Testis (tissue), 3 donors: ENCODE measurements around the gene SLC6A7. TPM values are rescaled to one million over a fixed set of nuclear protein-coding genes. Genes with fewer than 3 reads are reported as not detected.

ENCODE experiments used
- DNase-seq: peaks from one replicate; pipeline ENCODE4 v3.0.0-alpha.2; 2019
- H3K27ac ChIP-seq, 2 donors: fragments of 200-600 bp; sonication (generic); one replicate each; pipeline ENCODE4 v1.5.1; 2019
- H3K27me3 ChIP-seq: fragments of 200-600 bp; sonication (generic); one replicate; pipeline ENCODE4 v1.5.1; 2019
- H3K36me3 ChIP-seq: fragments of 200-600 bp; sonication (generic); one replicate; pipeline ENCODE4 v1.5.1; 2017; ENCODE audit warnings: low read depth; ENCODE audit errors: missing control alignments
- H3K4me1 ChIP-seq: fragments of 200-600 bp; sonication (generic); one replicate; pipeline ENCODE4 v1.5.1; 2019
- H3K4me3 ChIP-seq, 2 donors: fragments of 200-600 bp; sonication (generic); one replicate each; pipeline ENCODE4 v1.5.1; 2017 to 2019
- H3K9me3 ChIP-seq: fragments of 200-600 bp; sonication (generic); one replicate; pipeline ENCODE4 v1.5.1; 2017
- POLR2A ChIP-seq: fragments of 450-650 bp; IDR thresholded peaks from one replicate; pipeline ENCODE4 v1.6.1; 2017; ENCODE audit warnings: antibody characterized with exemption, mild to moderate bottlenecking, moderate library complexity
- WGBS, 2 donors: methylation state at CpG; one replicate each; pipeline ENCODE4 v1.1.5; 2018; 5-methylcytosine and 5-hydroxymethylcytosine counted together
- intact Hi-C: fragments of 100-400 bp; cut with DNase I; formaldehyde crosslinking; loops from one replicate; pipeline ENCODE4 v1.15.1; 2023; ENCODE audit warnings: low total_unique reads
- polyA plus RNA-seq: library from polyadenylated mRNA; stranded (reverse); fragments of 350-450 nt; fragmentation: Illumina TruSeq; extraction: RNeasy Lipid Tissue Mini Kit (QIAGEN cat#74804); gene quantifications from one replicate; pipeline ENCODE4 v1.2.3, GENCODE V29; 2014; ENCODE audit warnings: low read depth, low replicate concordance; ENCODE audit not compliant: insufficient read depth
- total RNA-seq, 2 donors: library from RNA; depleted of rRNA; stranded (reverse); fragments of >200 nt; gene quantifications; one replicate each; pipeline ENCODE4 v1.2.3, GENCODE V29; 2016
- TF ChIP-seq, protein P1 (sequence below), 3 experiments: fragments of 450-650 bp in 2 of 3; fragments of 200-600 bp in 1 of 3; sonication (generic) in 1 of 3; IDR thresholded peaks; one replicate each; pipeline ENCODE4 v1.5.1; 2016 to 2019; ENCODE audit warnings: antibody characterized with exemption in 3 of 3, mild to moderate bottlenecking in 2 of 3, moderate library complexity in 1 of 3

SLC6A7 gene
- total and polyA plus RNA-seq, 3 donors from 2014 or later, result 0.12 TPM; not detected in 2

DNA sequence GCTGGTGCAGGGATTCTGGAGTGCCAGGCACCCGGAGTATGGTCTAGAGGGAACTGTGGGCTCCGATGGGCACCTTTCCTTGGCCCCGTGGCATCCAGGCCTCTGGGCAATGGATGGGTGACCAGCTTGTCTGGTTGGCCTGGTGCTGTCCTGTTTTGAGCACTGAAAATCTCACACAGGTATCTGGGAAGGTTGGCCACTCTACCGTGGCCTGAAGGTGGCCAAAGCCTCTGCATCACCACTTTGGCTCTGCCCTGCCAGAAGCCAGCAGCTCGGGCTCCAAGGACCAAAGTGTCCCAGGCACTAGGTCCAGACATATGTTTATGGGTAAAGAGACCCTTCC lies 28.8 kb downstream of the SLC6A7 start:
- intact Hi-C loops, result loop anchor here (10.0 kb wide), 1 partner anchor 94 kb away; no protein-coding TSS in a partner anchor
- no peak for DNase-seq
- no peaks in the 10 kb centered on the region for H3K36me3 ChIP-seq
- no peak overlapping the region for H3K4me3 ChIP-seq
- no peak overlapping the region for H3K27ac ChIP-seq
- 60 to 84% methylated on average over 1 to 5 of the region's 5 CpGs for WGBS, 2 donors
- TF ChIP-seq, protein P1, sequence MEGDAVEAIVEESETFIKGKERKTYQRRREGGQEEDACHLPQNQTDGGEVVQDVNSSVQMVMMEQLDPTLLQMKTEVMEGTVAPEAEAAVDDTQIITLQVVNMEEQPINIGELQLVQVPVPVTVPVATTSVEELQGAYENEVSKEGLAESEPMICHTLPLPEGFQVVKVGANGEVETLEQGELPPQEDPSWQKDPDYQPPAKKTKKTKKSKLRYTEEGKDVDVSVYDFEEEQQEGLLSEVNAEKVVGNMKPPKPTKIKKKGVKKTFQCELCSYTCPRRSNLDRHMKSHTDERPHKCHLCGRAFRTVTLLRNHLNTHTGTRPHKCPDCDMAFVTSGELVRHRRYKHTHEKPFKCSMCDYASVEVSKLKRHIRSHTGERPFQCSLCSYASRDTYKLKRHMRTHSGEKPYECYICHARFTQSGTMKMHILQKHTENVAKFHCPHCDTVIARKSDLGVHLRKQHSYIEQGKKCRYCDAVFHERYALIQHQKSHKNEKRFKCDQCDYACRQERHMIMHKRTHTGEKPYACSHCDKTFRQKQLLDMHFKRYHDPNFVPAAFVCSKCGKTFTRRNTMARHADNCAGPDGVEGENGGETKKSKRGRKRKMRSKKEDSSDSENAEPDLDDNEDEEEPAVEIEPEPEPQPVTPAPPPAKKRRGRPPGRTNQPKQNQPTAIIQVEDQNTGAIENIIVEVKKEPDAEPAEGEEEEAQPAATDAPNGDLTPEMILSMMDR (IDR thresholded peaks at IDR 0.05), result no peak
- TF ChIP-seq POLR2A, result no peak
- no peaks in the 10 kb centered on the region for H3K4me1 ChIP-seq
- no peaks in the 10 kb centered on the region for H3K9me3 ChIP-seq
- no peaks in the 10 kb centered on the region for H3K27me3 ChIP-seq

DNA sequence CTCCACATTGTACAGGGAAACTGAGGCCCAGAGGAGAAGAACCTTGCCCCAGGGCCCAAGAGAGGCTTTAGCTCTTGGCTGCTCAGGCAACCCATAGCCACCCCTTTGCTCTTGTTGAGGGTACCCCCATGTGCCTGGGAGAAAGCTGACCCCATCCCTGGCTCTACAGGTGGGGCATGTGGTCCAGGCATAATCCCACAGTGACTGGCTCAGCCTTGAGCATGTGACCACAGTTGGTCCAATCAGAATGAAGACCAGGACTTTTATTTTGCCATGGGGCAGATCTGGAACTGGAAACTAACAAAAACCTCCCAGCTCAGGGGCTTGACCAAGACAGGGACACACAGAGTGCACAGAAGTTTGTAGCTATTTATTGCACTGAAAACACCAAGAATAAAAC lies 29.3 kb downstream of the SLC6A7 start:
- Histone ChIP-seq H3K27me3 (no peaks in the 10 kb centered on the region), H3K4me1 (no peaks in the 10 kb centered on the region), H3K4me3 (no peak overlapping the region), H3K36me3 (no peaks in the 10 kb centered on the region), H3K27ac (no peak overlapping the region), H3K9me3 (no peaks in the 10 kb centered on the region)
- TF ChIP-seq, protein P1 (IDR thresholded peaks at IDR 0.05), result no peak
- no peak for TF ChIP-seq POLR2A
- no peak for DNase-seq
- intact Hi-C loops, result loop anchor here (10.0 kb wide), 1 partner anchor 94 kb away; no protein-coding TSS in a partner anchor

DNA sequence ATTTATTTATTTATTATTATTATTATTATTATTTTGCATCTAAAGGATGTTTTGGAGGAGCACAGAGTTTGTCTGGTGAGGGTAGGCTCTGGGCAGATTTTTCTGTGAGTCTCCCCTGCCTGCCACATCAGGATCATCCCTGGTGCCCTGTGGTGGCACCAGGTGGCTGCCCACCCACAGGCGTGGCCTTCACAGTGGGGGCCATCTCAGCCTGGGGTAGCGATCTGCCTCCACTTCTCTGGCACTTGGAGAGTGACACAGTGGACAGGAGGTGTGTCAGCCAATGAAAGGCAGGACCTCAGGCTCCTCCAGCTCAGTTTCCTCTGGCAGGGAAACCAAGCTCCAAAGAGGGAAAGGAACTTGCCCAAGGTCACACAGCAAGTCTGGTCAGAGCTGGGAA lies 30.0 kb downstream of the SLC6A7 start:
- 70% methylated on average over 2 of the region's 2 CpGs; no CpG with 5 or more reads in 1 of the 2 donors for WGBS, 2 donors
- Histone ChIP-seq H3K9me3 (no peaks in the 10 kb centered on the region), H3K36me3 (no peaks in the 10 kb centered on the region), H3K27ac (no peak overlapping the region), H3K4me1 (no peaks in the 10 kb centered on the region), H3K27me3 (no peaks in the 10 kb centered on the region), H3K4me3 (no peak overlapping the region)
- no peak for TF ChIP-seq POLR2A
- TF ChIP-seq, protein P1 (IDR thresholded peaks at IDR 0.05), result no peak
- DNase-seq, result no peak
- intact Hi-C loops, result loop anchor here (10.0 kb wide), 1 partner anchor 95 kb away; no protein-coding TSS in a partner anchor

DNA sequence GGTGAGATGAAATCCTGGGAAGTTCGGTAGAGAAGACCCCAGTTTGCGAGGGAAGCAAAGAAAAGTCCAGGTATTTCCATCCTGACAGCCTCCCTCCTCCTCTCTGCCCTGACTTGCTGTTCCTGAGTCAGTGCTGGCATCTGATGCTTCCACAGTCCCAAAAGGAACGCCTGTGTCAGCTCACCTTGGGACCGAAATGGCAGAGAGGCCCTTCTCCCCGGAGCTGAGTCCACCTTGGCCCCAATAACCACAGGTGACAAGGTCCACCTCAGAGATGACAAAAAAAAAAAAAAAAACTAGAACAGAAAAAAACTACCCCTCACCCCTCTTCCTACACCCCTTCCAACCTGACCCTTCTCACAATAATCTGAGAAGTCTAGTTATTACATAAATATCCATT lies 31.6 kb downstream of the SLC6A7 start:
- 85 to 91% methylated on average over 5 of the region's 5 CpGs for WGBS, 2 donors
- Histone ChIP-seq H3K27ac (no peak overlapping the region), H3K27me3 (no peaks in the 10 kb centered on the region), H3K36me3 (no peaks in the 10 kb centered on the region), H3K4me1 (no peaks in the 10 kb centered on the region), H3K9me3 (no peaks in the 10 kb centered on the region), H3K4me3 (no peak overlapping the region)
- TF ChIP-seq, protein P1 (IDR thresholded peaks at IDR 0.05), result no peak
- TF ChIP-seq POLR2A, result no peak
- intact Hi-C loops, result no loop called here
- DNase-seq, result no peak

DNA sequence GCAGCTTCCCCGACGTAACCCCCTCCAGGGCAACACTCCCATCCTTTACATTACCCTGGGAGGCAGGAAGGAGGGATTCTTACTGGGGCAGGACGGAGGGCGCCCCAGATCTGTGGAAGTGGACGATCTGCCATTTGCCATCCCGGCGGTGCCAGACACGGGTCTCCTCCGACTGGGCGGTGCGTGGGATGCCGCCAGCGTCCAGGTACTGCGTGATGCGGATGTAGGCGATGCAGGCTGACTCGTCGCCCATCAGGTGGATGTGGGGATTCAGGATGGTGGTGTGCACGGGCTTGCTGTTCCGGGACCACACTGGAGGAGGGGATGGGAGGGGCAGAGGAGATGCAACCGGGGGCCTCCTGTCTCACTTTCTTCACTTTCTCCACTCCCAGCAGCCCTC lies 33.0 kb downstream of the SLC6A7 start:
- H3K4me3 ChIP-seq, result no peak overlapping the region
- H3K4me1 ChIP-seq, result no peaks in the 10 kb centered on the region
- H3K27me3 ChIP-seq, result no peaks in the 10 kb centered on the region
- intact Hi-C loops, result no loop called here
- H3K36me3 ChIP-seq, result no peaks in the 10 kb centered on the region
- TF ChIP-seq, protein P1 (IDR thresholded peaks at IDR 0.05), result no peak
- TF ChIP-seq POLR2A, result no peak
- no peak for DNase-seq
- no peaks in the 10 kb centered on the region for H3K9me3 ChIP-seq
- WGBS, 2 donors, result 90 to 93% methylated on average over 19 to 21 of the region's 21 CpGs
- H3K27ac ChIP-seq, result no peak overlapping the region
